HFFc6 (cell line): ENCODE results near the gene RRH. TPM values are rescaled to one million over a fixed set of nuclear protein-coding genes. Genes with fewer than 3 reads are reported as not detected.

Source experiments
- DNase-seq: peaks from one replicate; pipeline ENCODE4 v3.0.0-alpha.2; 2018
- H3K27ac Mint-ChIP-seq: 2 replicates; pipeline ENCODE4 v1.8.0; 2020; ENCODE audit warnings: mild to moderate bottlenecking, mixed read lengths
- H3K27me3 Mint-ChIP-seq: 2 replicates; pipeline ENCODE4 v1.8.0; 2021; ENCODE audit warnings: mild to moderate bottlenecking, moderate library complexity, mixed read lengths; ENCODE audit not compliant: insufficient read depth
- H3K36me3 Mint-ChIP-seq: 2 replicates; pipeline ENCODE4 v1.8.0; 2021; ENCODE audit warnings: low read depth, mixed read lengths
- H3K4me1 Mint-ChIP-seq: 2 replicates; pipeline ENCODE4 v1.8.0; 2020; ENCODE audit warnings: low read depth, mixed read lengths
- H3K4me3 Mint-ChIP-seq: 2 replicates; pipeline ENCODE4 v1.8.0; 2020; ENCODE audit warnings: mild to moderate bottlenecking, moderate library complexity, mixed read lengths
- H3K9me3 Mint-ChIP-seq: 2 replicates; pipeline ENCODE4 v1.8.0; 2020; ENCODE audit warnings: mild to moderate bottlenecking, mixed read lengths
- CTCF ChIP-seq: fragments of 200-600 bp; sonication (generic); IDR thresholded peaks from 2 replicates; pipeline ENCODE4 v1.5.0; 2021; ENCODE audit warnings: antibody characterized with exemption, mild to moderate bottlenecking
- total RNA-seq, 6 experiments: library from RNA; stranded (reverse); fragmentation: NEBNext Ultra II Directional; extraction: Animal tissue kit (Norgen Biotek cat#: 25700); gene quantifications; 2 replicates in 1 of 6; 3 replicates in 5 of 6; pipeline ENCODE4 v1.2.3, GENCODE V29; 2021

Gene RRH
- total RNA-seq, 6 experiments from 2014 or later, result not detected

- no peak for DNase-seq
- Mint-ChIP-seq H3K36me3 (peaks cover 41% of the 10 kb centered on the region), H3K9me3 (no peaks in the 10 kb centered on the region)
Observed at GRCh38 chr4:109820563-109820962, 7.2 kb upstream of the RRH start.

GRCh38 chr4:109821185-109821584 is 6.6 kb upstream of the RRH start:
- H3K9me3 Mint-ChIP-seq, result no peaks in the 10 kb centered on the region

More at GRCh38 chr4:109820563-109820962, 7.2 kb upstream of the RRH start:
- Mint-ChIP-seq H3K4me3 (no peak overlapping the region), H3K4me1 (peaks cover 44% of the 10 kb centered on the region), H3K27ac (no peak overlapping the region; the same call in 1 of the 2 replicates), H3K27me3 (peaks cover 2% of the 10 kb centered on the region; the same call in 1 of the 2 replicates)
- no peak for TF ChIP-seq CTCF

GRCh38 chr4:109826719-109827118 is 1.1 kb upstream of the RRH start:
- TF ChIP-seq CTCF, result peak; percentile 82
- no peaks in the 10 kb centered on the region for H3K4me1 Mint-ChIP-seq
- H3K9me3 Mint-ChIP-seq, result no peaks in the 10 kb centered on the region
- 0 out of 2 replicates have a peak, but pooled peaks cover 8% of the 10 kb centered on the region for H3K36me3 Mint-ChIP-seq
- H3K4me3 Mint-ChIP-seq, result no peak overlapping the region
- no peak overlapping the region for H3K27ac Mint-ChIP-seq
- no peaks in the 10 kb centered on the region; the same call in 1 of the 2 replicates for H3K27me3 Mint-ChIP-seq
- peak; percentile 23 for DNase-seq

More at GRCh38 chr4:109821185-109821584, 6.6 kb upstream of the RRH start:
- no peak overlapping the region for H3K4me3 Mint-ChIP-seq
- no peak for DNase-seq
- peak overlapping the region; percentile 32 for H3K27ac Mint-ChIP-seq
- peaks cover 35% of the 10 kb centered on the region for H3K36me3 Mint-ChIP-seq
- TF ChIP-seq CTCF, result no peak
- peaks cover 38% of the 10 kb centered on the region for H3K4me1 Mint-ChIP-seq
- H3K27me3 Mint-ChIP-seq, result no peaks in the 10 kb centered on the region; the same call in 1 of the 2 replicates

GRCh38 chr4:109833756-109834155 is 6.0 kb downstream of the RRH start:
- H3K4me3 Mint-ChIP-seq, result no peak overlapping the region
- no peak for TF ChIP-seq CTCF
- no peaks in the 10 kb centered on the region for H3K9me3 Mint-ChIP-seq
- no peaks in the 10 kb centered on the region for H3K4me1 Mint-ChIP-seq
- H3K27ac Mint-ChIP-seq, result no peak overlapping the region
- no peak for DNase-seq
- H3K36me3 Mint-ChIP-seq, result no peaks in the 10 kb centered on the region
- H3K27me3 Mint-ChIP-seq, result no peaks in the 10 kb centered on the region; the same call in 1 of the 2 replicates

GRCh38 chr4:109836985-109837384 is 9.2 kb downstream of the RRH start:
- Mint-ChIP-seq H3K4me1 (no peaks in the 10 kb centered on the region), H3K36me3 (no peaks in the 10 kb centered on the region), H3K27ac (no peak overlapping the region), H3K9me3 (no peaks in the 10 kb centered on the region), H3K4me3 (no peak overlapping the region), H3K27me3 (no peaks in the 10 kb centered on the region; the same call in 1 of the 2 replicates)
- TF ChIP-seq CTCF, result no peak
- DNase-seq, result no peak
